PFSK-1 (cell line): ENCODE results near the gene LZTR1.

Experiments used
- FOXP2 ChIP-seq: optimal IDR thresholded peaks from 2 replicates; pipeline ENCODE3; 2011; ENCODE audit warnings: borderline replicate concordance, control low read depth, inconsistent platforms; ENCODE audit not compliant: insufficient read depth; ENCODE audit errors: extremely low read length, extremely low read depth
- POLR2AphosphoS5 ChIP-seq: IDR thresholded peaks from 2 replicates; pipeline ENCODE4 v1.6.1; 2012; ENCODE audit warnings: low read depth, mild to moderate bottlenecking, control low read depth, low read length, moderate library complexity
- SIN3A ChIP-seq: IDR thresholded peaks from 2 replicates; pipeline ENCODE4 v1.6.1; 2012; ENCODE audit warnings: mild to moderate bottlenecking, low read length, moderate library complexity, borderline replicate concordance; ENCODE audit not compliant: insufficient read depth
- TAF1 ChIP-seq: IDR thresholded peaks from 2 replicates; pipeline ENCODE4 v1.6.1; 2012; ENCODE audit warnings: low read length, control low read depth, borderline replicate concordance; ENCODE audit not compliant: insufficient read depth
- TF ChIP-seq, protein P1 (sequence below), 2 experiments: IDR thresholded peaks; 2 replicates each; pipeline versions ENCODE4 v1.6.1 to v1.8.0; 2011 to 2012; ENCODE audit warnings: low read depth in 2 of 2, low read length in 2 of 2, control low read depth in 1 of 2, inconsistent platforms in 1 of 2, mild to moderate bottlenecking in 1 of 2, moderate library complexity in 1 of 2; ENCODE audit not compliant: insufficient read depth in 1 of 2

LZTR1 gene

DNA sequence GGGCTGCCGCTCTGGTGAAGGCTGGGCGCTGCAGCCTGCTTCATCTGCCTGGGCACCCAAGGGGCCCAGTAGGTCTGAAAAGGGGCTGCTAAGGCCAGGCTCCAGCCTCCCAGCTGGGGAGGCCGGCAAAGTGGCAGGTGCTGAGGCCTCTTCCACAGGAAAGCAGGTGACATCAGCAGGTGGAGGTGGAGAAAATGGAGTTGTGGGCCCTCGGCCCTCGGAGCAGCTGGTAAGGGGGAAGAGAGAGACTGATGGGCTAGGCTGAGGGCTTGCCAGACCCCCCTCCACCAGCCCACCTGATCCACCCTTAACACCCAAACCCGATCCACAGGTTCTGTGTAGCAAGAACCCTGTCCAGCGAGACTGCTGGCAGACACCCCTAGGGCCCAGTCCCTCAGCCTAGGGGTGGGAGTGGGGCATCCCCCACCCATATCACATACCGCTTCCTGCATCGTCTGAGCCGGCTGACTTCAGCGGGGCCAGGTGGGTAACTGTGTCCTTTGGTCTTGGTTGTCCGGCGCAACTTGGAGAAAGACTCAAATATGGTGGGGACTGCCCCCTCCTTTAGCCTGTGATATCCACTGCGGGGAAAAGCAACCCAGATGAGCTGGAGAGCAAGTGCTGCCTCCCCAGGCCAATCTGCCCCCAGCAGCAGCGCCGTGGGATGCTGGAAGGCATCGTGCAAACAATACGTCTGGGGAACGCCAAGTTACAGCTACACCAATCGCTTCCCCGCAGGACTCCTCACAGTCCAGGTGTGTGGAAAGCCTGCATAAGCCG lies 18.3 kb downstream of the LZTR1 start:
- TF ChIP-seq POLR2AphosphoS5 = 0 out of 2 replicates have a peak, but pooled peaks have one; percentile 37
- TF ChIP-seq FOXP2 = no peak
- no peak for TF ChIP-seq TAF1
- TF ChIP-seq, protein P1, sequence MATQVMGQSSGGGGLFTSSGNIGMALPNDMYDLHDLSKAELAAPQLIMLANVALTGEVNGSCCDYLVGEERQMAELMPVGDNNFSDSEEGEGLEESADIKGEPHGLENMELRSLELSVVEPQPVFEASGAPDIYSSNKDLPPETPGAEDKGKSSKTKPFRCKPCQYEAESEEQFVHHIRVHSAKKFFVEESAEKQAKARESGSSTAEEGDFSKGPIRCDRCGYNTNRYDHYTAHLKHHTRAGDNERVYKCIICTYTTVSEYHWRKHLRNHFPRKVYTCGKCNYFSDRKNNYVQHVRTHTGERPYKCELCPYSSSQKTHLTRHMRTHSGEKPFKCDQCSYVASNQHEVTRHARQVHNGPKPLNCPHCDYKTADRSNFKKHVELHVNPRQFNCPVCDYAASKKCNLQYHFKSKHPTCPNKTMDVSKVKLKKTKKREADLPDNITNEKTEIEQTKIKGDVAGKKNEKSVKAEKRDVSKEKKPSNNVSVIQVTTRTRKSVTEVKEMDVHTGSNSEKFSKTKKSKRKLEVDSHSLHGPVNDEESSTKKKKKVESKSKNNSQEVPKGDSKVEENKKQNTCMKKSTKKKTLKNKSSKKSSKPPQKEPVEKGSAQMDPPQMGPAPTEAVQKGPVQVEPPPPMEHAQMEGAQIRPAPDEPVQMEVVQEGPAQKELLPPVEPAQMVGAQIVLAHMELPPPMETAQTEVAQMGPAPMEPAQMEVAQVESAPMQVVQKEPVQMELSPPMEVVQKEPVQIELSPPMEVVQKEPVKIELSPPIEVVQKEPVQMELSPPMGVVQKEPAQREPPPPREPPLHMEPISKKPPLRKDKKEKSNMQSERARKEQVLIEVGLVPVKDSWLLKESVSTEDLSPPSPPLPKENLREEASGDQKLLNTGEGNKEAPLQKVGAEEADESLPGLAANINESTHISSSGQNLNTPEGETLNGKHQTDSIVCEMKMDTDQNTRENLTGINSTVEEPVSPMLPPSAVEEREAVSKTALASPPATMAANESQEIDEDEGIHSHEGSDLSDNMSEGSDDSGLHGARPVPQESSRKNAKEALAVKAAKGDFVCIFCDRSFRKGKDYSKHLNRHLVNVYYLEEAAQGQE (IDR thresholded peaks at IDR 0.05; ENCODE audit: insufficient read depth in 1 of 2, low read depth in 2 of 2, low read length in 2 of 2) = no peak

DNA sequence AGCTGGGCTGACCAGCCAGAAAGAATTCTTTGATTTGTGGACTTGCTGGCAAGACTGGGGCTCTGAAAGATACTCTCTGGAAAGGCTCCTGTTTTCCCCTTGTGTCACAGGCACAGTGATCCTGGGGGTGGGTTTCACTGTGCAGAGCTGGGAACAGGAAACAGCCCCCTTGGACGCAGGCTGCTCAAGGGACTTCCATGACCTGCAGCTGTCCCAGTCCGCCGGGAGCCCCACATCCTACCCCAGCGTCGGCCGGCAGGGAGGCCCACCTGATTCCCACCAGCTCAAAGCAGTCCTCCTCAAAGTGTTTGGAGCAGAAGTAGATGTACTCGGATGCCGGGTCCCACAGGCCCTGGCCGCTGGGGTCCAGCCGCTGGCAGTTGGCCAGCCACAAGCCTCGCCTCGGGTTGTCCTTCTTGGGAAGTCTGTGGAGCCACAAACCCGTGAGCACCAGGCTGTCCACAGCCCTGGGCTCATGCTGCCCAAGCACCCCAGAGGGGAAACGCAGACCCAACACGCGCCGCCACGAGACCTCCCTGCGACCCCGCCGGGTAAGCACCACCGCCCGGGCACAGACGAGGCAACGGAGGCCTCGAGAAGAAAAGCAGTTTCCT lies 19.0 kb downstream of the LZTR1 start:
- TF ChIP-seq POLR2AphosphoS5 (no peak), SIN3A (no peak)
- TF ChIP-seq, protein P1 (IDR thresholded peaks at IDR 0.05; ENCODE audit: insufficient read depth in 1 of 2, low read depth in 2 of 2, low read length in 2 of 2) = no peak

DNA sequence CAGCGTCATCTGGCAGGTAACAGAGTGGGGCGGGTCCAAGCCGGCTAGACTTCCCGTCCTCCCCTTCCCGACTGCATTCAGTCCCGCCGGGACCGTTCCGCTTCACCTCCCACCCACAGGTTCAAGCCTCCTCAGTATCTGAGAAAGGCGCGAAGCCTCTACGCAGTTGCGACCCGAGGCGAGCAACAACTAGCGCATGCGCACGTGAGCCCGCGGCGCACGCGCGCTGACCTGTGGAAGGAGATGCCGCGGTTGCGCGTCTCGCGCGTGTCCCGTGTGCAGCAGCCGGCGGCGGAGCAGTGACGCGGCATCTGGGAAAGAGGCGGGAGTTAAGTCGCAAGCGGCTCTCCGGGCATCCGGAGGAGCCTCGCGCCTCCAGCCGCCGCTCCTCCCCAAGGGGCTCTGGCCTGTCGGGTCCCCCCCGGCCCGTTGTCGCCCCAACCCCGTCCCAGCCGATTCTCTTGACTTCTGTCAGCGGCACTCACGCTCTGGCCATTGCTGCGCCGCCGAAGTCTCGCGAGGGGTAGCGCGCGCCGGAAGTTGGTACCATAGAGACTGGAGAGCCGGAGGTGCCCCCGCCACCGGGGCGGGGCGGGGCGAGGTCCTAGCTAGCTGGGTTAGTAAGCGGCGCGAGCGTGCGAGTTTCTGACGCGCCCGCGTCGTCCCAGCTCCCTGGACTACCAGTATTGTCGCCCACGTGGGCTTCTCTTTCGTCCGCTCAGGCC lies 19.7 kb downstream of the LZTR1 start, which contains the start of gene THAP7:
Gene THAP7, minus strand, starts transcription at position 518 of the 725 bp plus-strand sequence. Its CDS starts 207 bp downstream, at position 311.
- TF ChIP-seq FOXP2 (peak; percentile 83), SIN3A (no peak), POLR2AphosphoS5 (peak; percentile 85), TAF1 (peak; percentile 87)
- TF ChIP-seq, protein P1 (IDR thresholded peaks at IDR 0.05; ENCODE audit: insufficient read depth in 1 of 2, low read depth in 2 of 2, low read length in 2 of 2) = peak; percentile 23 to 37; a peak in 1 of 4 replicates

DNA sequence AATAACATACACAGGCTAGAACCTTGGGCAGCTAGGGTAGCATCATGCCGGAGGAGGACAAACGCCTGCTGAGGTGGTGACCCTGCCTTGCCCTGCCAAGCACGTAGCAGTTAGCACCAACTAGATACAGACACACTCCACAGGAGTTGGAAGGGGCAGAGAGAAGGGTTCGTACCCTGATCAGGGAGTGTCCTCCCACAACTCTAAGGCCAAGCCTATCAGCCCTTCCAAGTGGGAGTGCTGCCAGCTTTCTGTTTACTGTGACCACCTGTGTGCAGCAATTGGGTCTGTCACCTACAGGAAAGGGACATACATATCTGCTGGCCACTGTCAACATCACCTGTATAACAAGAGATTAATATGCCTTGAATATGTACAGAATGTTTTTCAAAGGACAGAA lies 21.7 kb downstream of the LZTR1 start:
- TF ChIP-seq TAF1 = no peak
- TF ChIP-seq, protein P1 (IDR thresholded peaks at IDR 0.05; ENCODE audit: insufficient read depth in 1 of 2, low read depth in 2 of 2, low read length in 2 of 2) = no peak
- TF ChIP-seq POLR2AphosphoS5 = no peak
